ENCODE results near the gene CDC42EP3.

The CDC42EP3 gene

DNA sequence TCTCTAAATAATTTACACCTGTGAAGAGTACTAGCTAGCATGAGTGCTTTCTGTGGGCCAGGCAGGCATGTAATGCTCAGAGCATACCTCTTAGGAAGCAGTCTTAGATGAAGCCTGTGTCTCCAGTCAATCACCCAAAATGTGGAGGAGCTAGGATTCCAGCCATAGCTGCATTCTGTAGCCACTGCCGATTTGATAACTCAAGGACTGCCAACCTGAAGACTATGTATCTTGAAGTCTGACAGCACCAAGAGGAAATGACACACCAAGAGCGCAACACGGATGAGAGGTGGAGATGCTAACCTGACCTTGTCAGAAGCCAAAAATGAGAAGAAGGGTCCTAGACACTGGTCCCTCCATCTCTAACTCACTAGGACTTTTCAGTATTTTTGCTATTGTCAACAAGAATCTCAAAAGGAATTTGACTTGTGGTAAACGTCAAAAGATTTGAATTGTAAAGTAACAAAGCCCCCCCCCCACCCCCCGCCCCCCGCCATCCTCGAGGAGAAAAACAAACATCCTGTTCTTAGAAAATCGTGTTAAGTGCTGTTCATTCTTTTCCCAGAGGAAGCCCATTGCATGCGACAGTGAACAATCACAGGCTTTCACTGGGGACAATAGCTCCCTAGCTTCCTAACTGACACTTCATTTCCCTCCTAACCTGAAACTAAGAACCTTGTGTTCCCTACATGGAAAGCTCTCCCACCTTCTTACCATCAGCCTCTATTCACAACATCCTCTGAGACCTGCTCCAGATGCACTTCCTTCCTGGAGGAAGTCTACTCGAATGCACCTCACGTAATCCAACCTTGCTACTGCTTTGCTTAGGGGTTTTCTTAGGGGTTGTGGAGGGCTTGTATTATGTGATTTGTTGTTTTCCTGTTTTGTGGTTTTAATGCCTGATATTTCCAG is 14.7 kb downstream of the CDC42EP3 start:
- peaks cover 87% of the 10 kb centered on the region for H3K36me3 ChIP-seq
- H3K27me3 ChIP-seq = no peaks in the 10 kb centered on the region
- H3K4me1 ChIP-seq = peaks cover 75% of the 10 kb centered on the region
- no peak overlapping the region for H3K4me3 ChIP-seq (ENCODE audit: low read depth, low read length)
- TF ChIP-seq, protein P1, sequence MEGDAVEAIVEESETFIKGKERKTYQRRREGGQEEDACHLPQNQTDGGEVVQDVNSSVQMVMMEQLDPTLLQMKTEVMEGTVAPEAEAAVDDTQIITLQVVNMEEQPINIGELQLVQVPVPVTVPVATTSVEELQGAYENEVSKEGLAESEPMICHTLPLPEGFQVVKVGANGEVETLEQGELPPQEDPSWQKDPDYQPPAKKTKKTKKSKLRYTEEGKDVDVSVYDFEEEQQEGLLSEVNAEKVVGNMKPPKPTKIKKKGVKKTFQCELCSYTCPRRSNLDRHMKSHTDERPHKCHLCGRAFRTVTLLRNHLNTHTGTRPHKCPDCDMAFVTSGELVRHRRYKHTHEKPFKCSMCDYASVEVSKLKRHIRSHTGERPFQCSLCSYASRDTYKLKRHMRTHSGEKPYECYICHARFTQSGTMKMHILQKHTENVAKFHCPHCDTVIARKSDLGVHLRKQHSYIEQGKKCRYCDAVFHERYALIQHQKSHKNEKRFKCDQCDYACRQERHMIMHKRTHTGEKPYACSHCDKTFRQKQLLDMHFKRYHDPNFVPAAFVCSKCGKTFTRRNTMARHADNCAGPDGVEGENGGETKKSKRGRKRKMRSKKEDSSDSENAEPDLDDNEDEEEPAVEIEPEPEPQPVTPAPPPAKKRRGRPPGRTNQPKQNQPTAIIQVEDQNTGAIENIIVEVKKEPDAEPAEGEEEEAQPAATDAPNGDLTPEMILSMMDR (IDR thresholded peaks at IDR 0.05; ENCODE audit: low read depth, low read length) = no peak
- no peak for DNase-seq
- H3K9me3 ChIP-seq = no peaks in the 10 kb centered on the region

DNA sequence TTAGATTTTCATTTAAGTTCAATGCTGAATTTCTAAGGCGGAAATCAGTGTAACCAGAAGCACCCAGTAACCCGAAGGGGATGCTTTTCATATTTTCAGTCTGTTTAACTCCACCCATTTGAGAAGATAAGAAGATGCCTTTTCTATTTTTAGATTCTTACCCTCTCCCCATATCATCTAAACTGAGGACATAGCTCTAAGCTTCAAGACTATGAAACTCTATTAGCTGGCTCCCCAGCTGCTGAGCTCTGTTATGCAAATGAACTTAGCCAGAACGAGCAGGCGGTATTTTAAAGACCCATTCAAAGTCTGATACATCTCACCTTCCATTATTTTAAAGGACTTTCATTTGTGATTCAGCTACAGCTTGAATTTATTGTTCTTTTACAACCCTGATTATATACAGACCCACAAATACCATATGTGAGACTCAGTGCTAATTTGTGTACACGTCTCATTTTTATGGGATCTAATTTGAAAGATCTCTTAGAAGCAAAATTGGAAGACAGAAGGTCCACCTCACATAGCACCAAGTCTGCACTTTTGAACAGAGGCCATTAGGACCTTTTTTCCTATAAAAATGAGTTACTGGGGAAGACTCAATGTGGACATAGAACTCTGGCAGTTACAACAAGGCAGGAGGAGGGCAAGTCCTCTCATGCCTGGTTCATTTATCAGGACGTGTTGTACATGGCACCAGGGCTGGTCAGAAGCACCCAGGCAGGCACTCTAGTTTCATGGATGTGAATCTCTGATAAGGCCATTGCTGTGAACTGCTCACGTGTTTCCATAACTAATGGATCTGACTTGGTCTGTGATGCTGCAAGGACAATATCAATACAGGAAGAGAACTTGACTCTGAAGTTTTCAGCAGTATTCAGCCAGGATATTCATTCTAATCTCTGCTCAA is 16.3 kb downstream of the CDC42EP3 start:
- no peaks in the 10 kb centered on the region for H3K27me3 ChIP-seq
- DNase-seq = peak; percentile 46
- H3K4me1 ChIP-seq = peaks cover 71% of the 10 kb centered on the region
- TF ChIP-seq, protein P1 (IDR thresholded peaks at IDR 0.05; ENCODE audit: low read depth, low read length) = no peak
- H3K4me3 ChIP-seq (ENCODE audit: low read depth, low read length) = no peak overlapping the region
- no peaks in the 10 kb centered on the region for H3K9me3 ChIP-seq
- H3K36me3 ChIP-seq = peaks cover 87% of the 10 kb centered on the region

DNA sequence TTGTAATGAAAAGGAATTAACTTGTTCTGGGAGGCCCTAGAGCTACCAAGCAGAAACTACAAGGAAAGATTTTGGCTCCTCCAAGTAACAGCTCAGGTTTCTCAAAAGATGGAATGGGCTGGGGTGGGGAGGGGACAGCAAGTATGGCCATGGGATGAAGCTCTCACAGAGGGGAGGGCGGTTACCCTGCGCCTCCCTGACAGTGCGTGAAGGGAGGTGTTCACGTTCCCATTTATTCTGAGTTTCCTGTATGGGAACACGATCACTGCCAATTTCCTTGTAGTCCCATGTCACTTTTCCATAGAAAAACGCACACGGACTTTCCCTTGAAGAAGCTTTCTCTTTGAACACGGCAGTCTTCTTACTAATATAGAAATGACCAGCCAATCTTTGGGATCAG is 17.0 kb downstream of the CDC42EP3 start:
- Histone ChIP-seq H3K9me3 (no peaks in the 10 kb centered on the region), H3K27me3 (no peaks in the 10 kb centered on the region), H3K4me1 (peaks cover 66% of the 10 kb centered on the region), H3K36me3 (peaks cover 85% of the 10 kb centered on the region), H3K4me3 (ENCODE audit: low read depth, low read length) (no peak overlapping the region)
- no peak for DNase-seq
- TF ChIP-seq, protein P1 (IDR thresholded peaks at IDR 0.05; ENCODE audit: low read depth, low read length) = no peak

DNA sequence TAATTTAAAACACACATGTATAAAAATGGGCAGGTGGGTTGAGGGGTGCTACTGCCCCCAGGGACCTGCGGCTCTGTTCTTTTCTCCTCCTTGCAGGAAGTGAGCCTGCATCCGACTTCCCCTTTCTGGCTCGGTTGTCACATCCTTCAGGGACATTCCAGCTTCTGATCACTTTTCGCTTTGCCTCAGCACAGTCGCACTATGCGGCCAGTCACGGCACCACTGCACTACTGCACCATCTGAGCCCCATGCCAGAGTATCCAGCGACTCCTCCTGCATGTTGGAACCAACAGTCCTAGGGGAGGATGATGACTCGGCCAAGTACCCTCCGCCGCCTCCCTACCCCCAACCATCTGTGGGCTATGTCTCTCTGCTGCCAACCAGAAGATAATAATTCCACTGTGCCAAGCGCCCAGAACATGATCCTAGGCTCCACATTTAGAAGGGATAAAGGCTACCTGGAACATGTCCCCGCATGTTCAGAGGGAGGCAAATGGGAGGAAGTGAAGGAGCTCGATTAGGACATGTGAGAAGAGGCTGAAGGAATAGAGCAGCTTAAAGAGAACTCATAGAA is 17.6 kb downstream of the CDC42EP3 start:
- peaks cover 63% of the 10 kb centered on the region for H3K4me1 ChIP-seq
- TF ChIP-seq, protein P1 (IDR thresholded peaks at IDR 0.05; ENCODE audit: low read depth, low read length) = no peak

DNA sequence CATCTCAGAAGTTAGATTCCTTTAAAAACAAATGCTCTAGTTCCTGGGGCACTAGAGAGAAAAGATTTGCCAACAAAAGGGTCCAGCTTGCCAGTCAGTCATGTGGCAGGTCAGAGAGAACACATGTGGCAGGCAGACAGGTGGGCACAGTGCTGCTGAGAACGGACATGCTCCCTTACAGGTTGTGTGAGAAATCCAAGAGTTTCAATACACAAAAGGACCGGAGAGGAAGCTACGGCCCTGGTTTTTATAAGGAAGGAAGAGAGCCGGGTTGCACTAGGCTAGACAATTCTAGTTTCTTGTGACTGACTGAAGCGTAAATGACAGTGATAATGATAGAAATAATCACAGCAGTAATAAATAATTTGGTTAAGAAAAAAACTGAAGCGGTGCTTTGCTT is 18.3 kb downstream of the CDC42EP3 start:
- no peaks in the 10 kb centered on the region for H3K27me3 ChIP-seq
- TF ChIP-seq, protein P1 (IDR thresholded peaks at IDR 0.05; ENCODE audit: low read depth, low read length) = no peak
- no peak overlapping the region for H3K4me3 ChIP-seq (ENCODE audit: low read depth, low read length)
- no peaks in the 10 kb centered on the region for H3K9me3 ChIP-seq
- peaks cover 78% of the 10 kb centered on the region for H3K36me3 ChIP-seq
- H3K4me1 ChIP-seq = peaks cover 61% of the 10 kb centered on the region
- DNase-seq = no peak

More for the DNA sequence above, 17.6 kb downstream of the CDC42EP3 start:
- DNase-seq = no peak
- Histone ChIP-seq H3K36me3 (peaks cover 80% of the 10 kb centered on the region), H3K4me3 (ENCODE audit: low read depth, low read length) (no peak overlapping the region), H3K27me3 (no peaks in the 10 kb centered on the region), H3K9me3 (no peaks in the 10 kb centered on the region)

All from BE2C (cell line).